GM12865 (cell line): ENCODE measurements around the gene FAM47A.

ENCODE experiments used
- DNase-seq: peaks from one replicate; pipeline ENCODE4 v3.0.0; 2010; ENCODE audit warnings: low read depth
- H3K4me3 ChIP-seq: 2 replicates; pipeline ENCODE4 v1.5.1; 2011; ENCODE audit warnings: mild to moderate bottlenecking, low read depth, low read length, control low read depth
- TF ChIP-seq, protein P1 (sequence below): IDR thresholded peaks from 2 replicates; pipeline ENCODE4 v1.5.1; 2011; ENCODE audit warnings: low read length, control low read depth, low read depth, inconsistent platforms; ENCODE audit not compliant: insufficient read depth; ENCODE audit errors: missing control alignments

FAM47A gene

DNA sequence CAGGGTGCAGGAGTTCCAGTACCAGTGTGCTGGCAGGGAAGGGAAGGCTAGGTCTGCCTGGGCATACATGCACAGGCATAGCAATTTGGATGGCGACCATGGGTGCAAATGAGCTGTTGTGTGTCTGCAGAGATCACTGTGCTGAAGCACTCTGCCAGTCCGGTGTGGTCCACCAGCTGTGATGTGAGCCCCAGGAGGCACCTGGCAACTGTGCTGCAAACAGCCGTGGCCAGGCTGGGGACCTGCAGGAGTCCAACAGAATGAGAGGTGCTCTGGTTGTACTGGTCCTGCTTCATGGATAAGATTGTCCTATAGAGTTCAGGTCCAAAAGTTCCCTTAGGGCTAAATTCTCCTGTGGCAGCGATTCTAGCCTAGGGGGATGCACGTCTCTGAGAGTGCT, 6.1 kb downstream of the FAM47A start:
- TF ChIP-seq, protein P1, sequence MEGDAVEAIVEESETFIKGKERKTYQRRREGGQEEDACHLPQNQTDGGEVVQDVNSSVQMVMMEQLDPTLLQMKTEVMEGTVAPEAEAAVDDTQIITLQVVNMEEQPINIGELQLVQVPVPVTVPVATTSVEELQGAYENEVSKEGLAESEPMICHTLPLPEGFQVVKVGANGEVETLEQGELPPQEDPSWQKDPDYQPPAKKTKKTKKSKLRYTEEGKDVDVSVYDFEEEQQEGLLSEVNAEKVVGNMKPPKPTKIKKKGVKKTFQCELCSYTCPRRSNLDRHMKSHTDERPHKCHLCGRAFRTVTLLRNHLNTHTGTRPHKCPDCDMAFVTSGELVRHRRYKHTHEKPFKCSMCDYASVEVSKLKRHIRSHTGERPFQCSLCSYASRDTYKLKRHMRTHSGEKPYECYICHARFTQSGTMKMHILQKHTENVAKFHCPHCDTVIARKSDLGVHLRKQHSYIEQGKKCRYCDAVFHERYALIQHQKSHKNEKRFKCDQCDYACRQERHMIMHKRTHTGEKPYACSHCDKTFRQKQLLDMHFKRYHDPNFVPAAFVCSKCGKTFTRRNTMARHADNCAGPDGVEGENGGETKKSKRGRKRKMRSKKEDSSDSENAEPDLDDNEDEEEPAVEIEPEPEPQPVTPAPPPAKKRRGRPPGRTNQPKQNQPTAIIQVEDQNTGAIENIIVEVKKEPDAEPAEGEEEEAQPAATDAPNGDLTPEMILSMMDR = no peak
- DNase-seq = no peak
- no peak overlapping the region for H3K4me3 ChIP-seq

DNA sequence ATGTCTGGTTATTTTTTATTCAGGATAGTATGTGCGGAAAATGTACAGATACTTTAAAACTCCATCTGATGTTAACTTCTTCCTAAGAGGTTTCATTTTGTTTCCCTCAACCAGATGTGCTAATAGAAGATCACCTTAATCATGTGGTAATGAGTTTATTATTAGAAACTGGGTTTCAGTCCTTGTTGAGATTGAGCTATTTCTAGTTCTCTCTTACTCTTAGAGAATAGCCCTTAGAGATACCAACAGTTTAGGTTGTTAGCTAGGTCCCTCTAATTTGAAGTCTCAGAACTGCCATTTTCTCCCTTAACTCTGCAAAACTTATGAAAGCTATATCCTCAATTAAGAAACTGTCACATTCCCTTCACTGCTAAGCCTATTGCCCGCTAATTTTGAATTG, 13.0 kb downstream of the FAM47A start:
- H3K4me3 ChIP-seq = no peak overlapping the region
- TF ChIP-seq, protein P1 = no peak
- no peak for DNase-seq

DNA sequence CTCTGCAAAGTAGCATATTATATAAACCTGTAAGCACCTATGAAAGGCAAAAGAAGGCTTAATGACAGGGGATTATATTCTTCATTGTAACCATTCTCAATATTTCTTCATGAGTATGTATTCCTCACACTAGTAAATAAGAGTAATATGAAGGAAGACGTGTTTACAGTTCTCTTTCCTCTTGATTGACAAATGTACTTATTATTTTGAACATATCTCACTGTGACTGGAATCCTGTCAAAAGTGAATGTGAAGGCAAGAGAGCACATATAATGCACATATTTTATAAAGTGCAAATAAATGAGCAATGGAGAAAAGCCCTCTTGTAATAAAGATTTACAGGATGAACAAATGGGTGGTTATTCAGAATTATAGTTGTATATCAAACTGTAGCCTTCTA, 19.7 kb downstream of the FAM47A start:
- no peak overlapping the region for H3K4me3 ChIP-seq
- no peak for DNase-seq
- TF ChIP-seq, protein P1 = no peak
